K562 (cell line): ENCODE results near the gene TYW1B. TPM values are rescaled to one million over a fixed set of nuclear protein-coding genes. Genes with fewer than 3 reads are reported as not detected.
"Not testable (repeated sequence)": the region's sequence is repeated elsewhere in the genome, so short reads cannot be mapped to it uniquely, and the experiment has no call there.

ENCODE experiments used
- ATAC-seq: fragments of 200-7000 bp; cut with Tn5 transposase; 3 replicates; pipeline ENCODE4 v1.9.1; 2020; ENCODE audit warnings: moderate library complexity
- BruUV-seq: library from RNA; stranded (reverse); fragments of 400-500 nt; replicated peaks from 2 replicates; lab custom pipeline; 2021; lab: Mats Ljungman, UMichigan
- CTCF ChIA-PET: fragments of 300-600 bp; formaldehyde crosslinking; extraction: SDS; loops from one replicate; lab custom pipeline; 2021; ENCODE audit warnings: low intra/inter-chr PET ratio; lab: Yijun Ruan, JAX
- POLR2A ChIA-PET: fragments of 300-600, 350-650 bp; sonication (Branson Sonifier 250); formaldehyde crosslinking; extraction: SDS; loops from one replicate; lab custom pipeline; 2021; ENCODE audit warnings: antibody characterized with exemption, inconsistent platforms; lab: Yijun Ruan, JAX
- DNase-seq, 4 experiments: peaks; one replicate each; pipeline versions ENCODE4 v3.0.0 to v3.0.0-alpha.2; 2011 to 2018; ENCODE audit warnings: low spot score in 3 of 4, mixed read lengths in 3 of 4; ENCODE audit errors: extremely low read depth in 1 of 4
- FAIRE-seq: peaks from 2 replicates; lab custom pipeline; 2011; peaks lifted over from hg19 to GRCh38; lab: Jason Lieb, UNC
- H2AFZ ChIP-seq: 2 replicates; pipeline ENCODE4 v1.6.0; 2011; ENCODE audit warnings: low read depth, low read length, control low read depth, inconsistent platforms
- H3K27ac ChIP-seq: fragments of 200-600 bp; 3 replicates; pipeline ENCODE4 v1.8.0; 2011; ENCODE audit warnings: low read depth, mild to moderate bottlenecking, control low read depth, inconsistent platforms, low read length, moderate library complexity, mixed read lengths; ENCODE audit errors: extremely low read depth
- H3K27me3 ChIP-seq, 2 experiments: fragments of 300-600 bp in 1 of 2; 2 replicates in 1 of 2; 3 replicates in 1 of 2; pipeline versions ENCODE4 v1.6.0 to v1.8.0; 2011; ENCODE audit warnings: inconsistent platforms in 2 of 2, low read length in 2 of 2, mild to moderate bottlenecking in 1 of 2, mixed read lengths in 1 of 2, moderate library complexity in 1 of 2; ENCODE audit not compliant: control insufficient read depth in 2 of 2, insufficient read depth in 2 of 2
- H3K36me3 ChIP-seq: fragments of 300-600 bp; 3 replicates; pipeline ENCODE4 v1.8.0; 2011; ENCODE audit warnings: mild to moderate bottlenecking, low read length, inconsistent platforms; ENCODE audit not compliant: control insufficient read depth, insufficient read depth
- H3K4me1 ChIP-seq, 2 experiments: fragments of 200-600 bp in 1 of 2; replicated peaks in 1 of 2; 2 replicates in 1 of 2; 3 replicates in 1 of 2; pipeline versions ENCODE4 v1.5.1 to v1.8.0; 2011; ENCODE audit warnings: inconsistent platforms in 2 of 2, low read length in 2 of 2, mild to moderate bottlenecking in 1 of 2, mixed read lengths in 1 of 2, moderate library complexity in 1 of 2; ENCODE audit not compliant: control insufficient read depth in 2 of 2, insufficient read depth in 2 of 2
- H3K4me2 ChIP-seq: 2 replicates; pipeline ENCODE4 v1.6.1; 2011; ENCODE audit warnings: low read length, control low read depth, inconsistent platforms, mixed read lengths; ENCODE audit not compliant: insufficient read depth
- H3K4me3 ChIP-seq: fragments of 200-600 bp; sonication (generic), shearing (Covaris generic); 2 replicates; pipeline ENCODE4 v1.5.1; 2016; ENCODE audit warnings: control low read depth, inconsistent platforms
- H3K79me2 ChIP-seq: fragments of 200-600 bp; 3 replicates; pipeline ENCODE4 v1.8.0; 2011; ENCODE audit warnings: low read length, inconsistent platforms; ENCODE audit not compliant: control insufficient read depth, insufficient read depth
- H3K9ac ChIP-seq, 2 experiments: 2 replicates each; pipeline versions ENCODE4 v1.6.0 to v1.6.1; 2011; ENCODE audit warnings: low read depth in 2 of 2, low read length in 2 of 2, control low read depth in 1 of 2, inconsistent platforms in 1 of 2, mild to moderate bottlenecking in 1 of 2, mixed read lengths in 1 of 2; ENCODE audit not compliant: insufficient read depth in 1 of 2
- H3K9me1 ChIP-seq: one replicate; pipeline ENCODE4 v1.6.0; 2011; ENCODE audit warnings: inconsistent platforms, mild to moderate bottlenecking, low read length, moderate library complexity; ENCODE audit not compliant: control insufficient read depth, insufficient read depth
- H3K9me3 ChIP-seq: replicated peaks from 2 replicates; pipeline ENCODE4 v1.5.1; 2011; ENCODE audit warnings: low read depth, low read length, inconsistent platforms; ENCODE audit not compliant: control insufficient read depth, insufficient read depth
- H4K20me1 ChIP-seq: replicated peaks from 2 replicates; pipeline ENCODE4 v1.6.1; 2011; ENCODE audit warnings: low read length, inconsistent platforms, mixed read lengths; ENCODE audit not compliant: control insufficient read depth, insufficient read depth
- ESRRA ChIP-seq: fragments of 450-650 bp; IDR thresholded peaks from 2 replicates; pipeline ENCODE4 v1.6.1; 2014; ENCODE audit warnings: low read depth, mild to moderate bottlenecking, moderate library complexity, borderline replicate concordance
- HOXB6 ChIP-seq: fragments of 250-450 bp; sonication (Bioruptor Pico); IDR thresholded peaks from 2 replicates; pipeline ENCODE4 v1.5.1; 2022; ENCODE audit warnings: mild to moderate bottlenecking, borderline replicate concordance
- NKRF ChIP-seq: fragments of 450-650 bp; IDR thresholded peaks from 2 replicates; pipeline ENCODE4 v1.6.1; 2016; ENCODE audit warnings: borderline replicate concordance
- TFAP4 ChIP-seq: sonication (generic); formaldehyde crosslinking; IDR thresholded peaks from 2 replicates; pipeline ENCODE4 v1.8.0; 2022; ENCODE audit warnings: missing genetic modification reagents, mild to moderate bottlenecking, moderate library complexity, borderline replicate concordance
- ZBTB1 ChIP-seq: sonication (generic); formaldehyde crosslinking; IDR thresholded peaks from 2 replicates; pipeline ENCODE4 v1.8.1; 2023; ENCODE audit warnings: missing genetic modification reagents, low read depth, mild to moderate bottlenecking, borderline replicate concordance
- ZBTB26 ChIP-seq: fragments of 450-650 bp; formaldehyde crosslinking; IDR thresholded peaks from 2 replicates; pipeline ENCODE4 v1.4.0; 2022; ENCODE audit warnings: missing genetic modification characterization
- ZNF239 ChIP-seq: fragments of 250-450 bp; sonication (Bioruptor Pico); IDR thresholded peaks from 2 replicates; pipeline ENCODE4 v1.4.0; 2020; ENCODE audit warnings: mild to moderate bottlenecking
- ZNF431 ChIP-seq: sonication (generic); formaldehyde crosslinking; IDR thresholded peaks from 2 replicates; pipeline ENCODE4 v1.8.0; 2022; ENCODE audit warnings: mild to moderate bottlenecking, missing genetic modification reagents
- WGBS: fragments of 100-300 bp; shearing (Covaris generic); methylation state at CpG from one replicate; pipeline ENCODE4 v1.1.6; 2016; ENCODE audit warnings: low coverage, mixed read lengths; ENCODE audit not compliant: insufficient coverage; ENCODE audit errors: missing lambda C conversion rate; 5-methylcytosine and 5-hydroxymethylcytosine counted together
- in situ Hi-C: fragments of 300-500 bp; cut with MboI; formaldehyde crosslinking; loops from 4 replicates; pipeline ENCODE4 v1.15.0; 2018; ENCODE audit warnings: inconsistent platforms, mixed read lengths
- intact Hi-C: fragments of 100-400 bp; cut with micrococcal nuclease; formaldehyde crosslinking; loops from 2 replicates; pipeline ENCODE4 v1.14.2; 2022
- polyA plus RNA-seq, 8 experiments: library from polyadenylated mRNA; depleted of rRNA in 4 of 8; stranded (reverse) in 5 of 8; unstranded in 3 of 8; fragments of >200 nt; fragmentation: Nextera tagmentation in 2 of 8; fragmentation: Illumina TruSeq in 1 of 8; extraction: Ambion mirVana in 2 of 8; extraction: Trizol in 1 of 8; gene quantifications; 2 replicates each; pipeline versions ENCODE4 v1.2.1 to v1.2.3, GENCODE V29; 2011 to 2014; ENCODE audit warnings: inconsistent platforms in 1 of 8, missing spikeins in 1 of 8
- total RNA-seq, 7 experiments: library from RNA; depleted of rRNA in 6 of 7; stranded (reverse); fragments of >200 nt in 6 of 7; fragmentation: Illumina TruSeq in 2 of 7; extraction: Trizol in 2 of 7; gene quantifications; 2 replicates each; pipeline versions ENCODE4 v1.2.1 to v1.2.3, GENCODE V29; 2011 to 2021; ENCODE audit warnings: low replicate concordance in 1 of 7

The TYW1B gene
- total and polyA plus RNA-seq, 9 of the 15 experiments (the other 6 are each of a cell fraction or from before 2014, with no cell fraction given) = 5.8 to 14.7 (median 9.8) TPM

- H3K9me3 ChIP-seq, FAIRE-seq, H3K4me1 ChIP-seq, H4K20me1 ChIP-seq, intact Hi-C loops, H2AFZ ChIP-seq, CTCF ChIA-PET, POLR2A ChIA-PET, H3K27ac ChIP-seq, H3K27me3 ChIP-seq, DNase-seq, BruUV-seq, ATAC-seq, H3K9me1 ChIP-seq, in situ Hi-C loops: not testable (repeated sequence)
- WGBS = 35% methylated on average over 3 of the region's 5 CpGs
- TF ChIP-seq ESRRA (0 out of 2 replicates have a peak, but pooled peaks have one; percentile 18), ZNF239 (CRISPR knock-in tag) (peak; percentile 72)
- H3K36me3 ChIP-seq = peaks cover 49% of the 10 kb centered on the region
- peak overlapping the region; percentile 58 for H3K4me3 ChIP-seq
- H3K9ac ChIP-seq = 0 out of 4 replicates have a peak overlapping the region, but pooled peaks of 1 of the 2 experiments have one; percentile 87
- H3K79me2 ChIP-seq = peaks cover 51% of the 10 kb centered on the region
- H3K4me2 ChIP-seq = peak overlapping the region; percentile 77
Observed at GRCh38 chr7:72830567-72830966, 2.6 kb upstream of the TYW1B start.

- in situ Hi-C loops, H3K27me3 ChIP-seq, H3K9me3 ChIP-seq, H3K4me1 ChIP-seq, H3K9me1 ChIP-seq, CTCF ChIA-PET, H4K20me1 ChIP-seq: not testable (repeated sequence)
- Histone ChIP-seq H3K9ac (peak overlapping the region; percentile 87 to 94), H3K36me3 (peaks cover 45% of the 10 kb centered on the region), H3K4me2 (peak overlapping the region; percentile 77), H3K27ac (peak overlapping the region; percentile 90), H3K79me2 (peaks cover 51% of the 10 kb centered on the region), H2AFZ (peak overlapping the region; percentile 79), H3K4me3 (peak overlapping the region; percentile 58)
- POLR2A ChIA-PET = interaction anchor here (0.8 to 1.0 kb wide), 3 partner anchors 8 to 12 kb away, joined by 3 to 5 read pairs (median 3); no protein-coding TSS in a partner anchor
- FAIRE-seq (peak; percentile 83), ATAC-seq (peak; percentile 36), DNase-seq (peak in 1 of 4 experiments; percentile 43)
- intact Hi-C loops = loop anchor here (5.0 kb wide), 1 partner anchor 87 kb away; no protein-coding TSS in a partner anchor
- TSS peak; percentile 51 for BruUV-seq
- WGBS = under 1% methylated on average over 29 of the region's 29 CpGs
- TF ChIP-seq ZBTB1 (CRISPR knock-in tag) = 0 out of 2 replicates have a peak, but pooled peaks have one; percentile 79
- TF ChIP-seq ZNF431 (CRISPR knock-in tag) = 0 out of 2 replicates have a peak, but pooled peaks have one; percentile 14
- 0 out of 2 replicates have a peak, but pooled peaks have one; percentile 43 for TF ChIP-seq HOXB6
- TF ChIP-seq NKRF = peak; percentile 11; the same call in 1 of the 2 replicates
- 0 out of 2 replicates have a peak, but pooled peaks have one; percentile 30 for TF ChIP-seq ZBTB26 (CRISPR knock-in tag)
- peak; percentile 64 for TF ChIP-seq TFAP4 (CRISPR knock-in tag)
Observed at GRCh38 chr7:72829687-72830354, 1.8 kb upstream of the TYW1B start.
